Left ventricle myocardium superior (tissue), 1 donor: ENCODE data around the gene CHMP4B. TPM values are rescaled to one million over a fixed set of nuclear protein-coding genes. Genes with fewer than 3 reads are reported as not detected.

ENCODE experiments used
- ATAC-seq: fragments of 200-7000 bp; cut with Tn5 transposase; one replicate; pipeline ENCODE4 v1.9.1; 2020; ENCODE audit warnings: mild to moderate bottlenecking, moderate library complexity
- DNase-seq: peaks from one replicate; pipeline ENCODE4 v3.0.0-alpha.2; 2020
- intact Hi-C: fragments of 100-400 bp; cut with micrococcal nuclease; formaldehyde crosslinking; loops from one replicate; pipeline ENCODE4 v1.11.0; 2022
- total RNA-seq: library from RNA; stranded (reverse); fragmentation: NEBNext Ultra II Directional; extraction: Animal tissue kit (Norgen Biotek cat#: 25700); gene quantifications from one replicate; pipeline ENCODE4 v1.2.1, GENCODE V29; 2021
- donor health status: DM: no; HTN: yes; CAD: no; lungs with severe emphysema.

The CHMP4B gene
- total RNA-seq, 1 donor from 2014 or later = 101 TPM

GRCh38 chr20:33875055-33875454 is 63.9 kb downstream of the CHMP4B start:
- DNase-seq (no peak), ATAC-seq (no peak)
- intact Hi-C loops = no loop called here

GRCh38 chr20:33875534-33876026 is 64.4 kb downstream of the CHMP4B start:
- ATAC-seq = no peak

GRCh38 chr20:33878583-33878982 is 67.4 kb downstream of the CHMP4B start:
- no peak for DNase-seq
- no peak for ATAC-seq
- intact Hi-C loops = no loop called here

More at GRCh38 chr20:33875534-33876026, 64.4 kb downstream of the CHMP4B start:
- DNase-seq = no peak
- intact Hi-C loops = no loop called here

DNA sequence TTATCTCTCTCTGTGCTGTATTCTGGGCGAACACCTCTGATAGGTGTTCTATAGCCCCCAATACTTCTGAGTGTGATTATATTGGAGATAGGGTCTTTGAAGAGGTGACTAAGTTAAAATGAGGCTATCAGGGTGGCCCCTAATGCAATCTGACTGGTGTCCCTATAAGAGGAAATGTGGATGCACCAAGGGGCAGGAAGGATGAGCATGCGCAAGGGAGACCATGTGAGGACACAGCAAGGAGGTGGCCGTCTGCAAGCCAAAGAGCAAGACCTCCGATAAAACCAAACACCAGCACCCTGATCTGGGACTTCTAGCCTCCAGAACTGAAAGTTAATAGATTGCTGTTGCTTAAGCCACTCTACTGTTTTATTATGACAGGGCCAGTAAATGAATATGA is 69.2 kb downstream of the CHMP4B start:
- DNase-seq (no peak), ATAC-seq (no peak)
- intact Hi-C loops = no loop called here

DNA sequence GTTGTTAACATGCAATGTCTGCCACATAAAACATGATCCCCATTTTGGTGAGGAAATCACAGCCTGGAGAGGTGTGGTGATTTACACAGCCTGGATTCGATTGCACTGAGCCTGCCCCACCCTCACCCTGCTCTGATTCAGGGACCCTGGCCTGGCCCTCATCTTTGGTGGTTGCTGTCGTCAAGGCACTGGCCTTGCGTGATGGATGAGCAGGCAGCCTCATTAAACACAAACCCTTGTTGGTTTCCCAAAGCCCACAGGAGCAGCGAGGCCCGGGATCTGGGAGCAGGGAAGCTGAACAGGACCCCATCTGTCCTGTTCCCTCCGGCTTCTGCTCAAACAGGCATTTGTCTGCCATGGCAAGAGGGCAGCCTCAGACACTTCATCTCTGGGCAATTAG is 70.8 kb downstream of the CHMP4B start:
- intact Hi-C loops = no loop called here
- DNase-seq (no peak), ATAC-seq (no peak)

DNA sequence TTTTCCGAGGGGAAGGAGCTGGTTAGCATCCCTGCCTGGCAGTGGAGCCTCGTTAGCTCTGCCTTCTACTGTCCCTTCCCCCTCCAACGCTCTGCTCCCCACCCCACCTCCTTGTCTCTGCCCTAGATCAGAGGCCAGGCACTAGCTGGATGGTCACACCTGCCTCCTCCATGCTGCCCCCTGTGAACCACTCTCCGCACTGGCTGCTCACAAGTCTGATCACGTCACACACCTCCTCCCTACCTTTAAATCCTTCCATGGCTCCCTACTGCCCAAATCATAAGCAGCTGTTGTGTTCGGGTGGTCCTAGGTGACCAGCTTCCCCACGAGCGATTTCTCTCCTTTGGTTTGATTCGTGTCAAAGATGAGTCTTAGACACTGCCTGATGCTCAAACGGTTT is 71.3 kb downstream of the CHMP4B start:
- intact Hi-C loops = no loop called here
- DNase-seq (no peak), ATAC-seq (no peak)

- intact Hi-C loops = no loop called here
- DNase-seq (no peak), ATAC-seq (no peak)
Observed at GRCh38 chr20:33883164-33883563, 72.0 kb downstream of the CHMP4B start.

- ATAC-seq (no peak), DNase-seq (no peak)
- intact Hi-C loops = no loop called here
Observed at GRCh38 chr20:33884633-33885032, 73.5 kb downstream of the CHMP4B start.

DNA sequence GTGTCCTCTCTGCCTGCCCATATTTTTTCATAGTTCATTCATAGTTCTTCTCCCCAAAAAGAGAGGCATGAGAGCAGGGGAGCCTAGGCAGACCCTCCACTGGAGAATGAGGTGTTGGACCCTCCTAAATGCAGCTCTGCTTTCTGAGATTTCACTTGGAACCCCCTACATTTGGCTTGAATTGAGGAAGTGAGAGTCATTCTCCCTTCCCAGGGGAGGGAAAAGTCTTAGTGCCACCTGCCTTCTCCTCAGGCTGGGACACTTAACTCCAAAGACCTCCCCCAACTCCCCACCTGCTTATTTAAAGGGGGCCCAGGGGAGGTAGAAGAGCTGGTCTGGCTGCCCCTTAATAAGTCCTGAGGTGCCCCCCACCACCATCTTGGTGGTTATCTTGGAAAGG is 78.2 kb downstream of the CHMP4B start:
- intact Hi-C loops = no loop called here
- ATAC-seq (no peak), DNase-seq (no peak)

- ATAC-seq (no peak), DNase-seq (no peak)
- intact Hi-C loops = no loop called here
Observed at GRCh38 chr20:33890557-33890956, 79.4 kb downstream of the CHMP4B start.

GRCh38 chr20:33893314-33893713 is 82.2 kb downstream of the CHMP4B start:
- DNase-seq (no peak), ATAC-seq (no peak)
- intact Hi-C loops = no loop called here

DNA sequence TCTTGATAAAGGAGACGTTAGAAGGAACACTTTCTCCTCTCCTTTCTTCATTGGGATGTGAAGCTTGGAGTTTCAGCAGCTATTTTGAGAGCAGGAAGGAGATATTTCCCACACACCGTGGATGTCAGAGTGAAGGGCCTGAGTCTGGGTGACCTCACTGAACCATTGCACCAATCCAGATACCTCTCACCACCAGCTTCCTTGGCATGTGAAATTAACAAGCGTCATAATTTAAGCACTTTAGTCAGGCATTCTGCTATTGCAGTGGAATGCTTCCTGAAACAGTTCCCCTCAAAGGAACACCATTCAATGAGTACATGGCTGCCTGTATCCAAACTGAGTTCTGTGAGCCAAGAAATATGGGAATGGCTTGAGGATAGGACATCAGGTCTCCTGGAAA is 83.7 kb downstream of the CHMP4B start:
- ATAC-seq = peak; percentile 89
- no peak for DNase-seq
- intact Hi-C loops = no loop called here

DNA sequence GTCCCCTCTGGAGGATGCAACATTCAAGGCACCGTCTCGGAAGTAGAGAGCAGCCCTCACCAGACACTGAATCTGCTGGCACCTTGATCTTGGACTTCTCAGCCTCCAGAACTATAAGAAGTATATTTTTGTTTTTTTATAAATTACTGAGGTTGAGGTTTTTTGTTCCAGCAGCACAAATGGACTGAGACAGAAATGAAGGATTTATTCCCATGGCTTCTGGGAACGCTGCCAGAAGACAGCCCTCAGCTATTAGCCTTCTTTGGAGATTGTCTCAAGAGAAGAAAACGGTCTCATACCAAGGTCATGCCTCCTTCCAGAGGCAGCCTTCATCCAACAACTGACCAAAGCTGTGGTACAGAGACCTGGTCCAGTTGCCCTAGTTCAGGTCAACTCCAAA is 85.4 kb downstream of the CHMP4B start:
- ATAC-seq (no peak), DNase-seq (no peak)
- intact Hi-C loops = no loop called here

- intact Hi-C loops = no loop called here
- DNase-seq (no peak), ATAC-seq (no peak)
Observed at GRCh38 chr20:33897313-33897912, 86.3 kb downstream of the CHMP4B start.

DNA sequence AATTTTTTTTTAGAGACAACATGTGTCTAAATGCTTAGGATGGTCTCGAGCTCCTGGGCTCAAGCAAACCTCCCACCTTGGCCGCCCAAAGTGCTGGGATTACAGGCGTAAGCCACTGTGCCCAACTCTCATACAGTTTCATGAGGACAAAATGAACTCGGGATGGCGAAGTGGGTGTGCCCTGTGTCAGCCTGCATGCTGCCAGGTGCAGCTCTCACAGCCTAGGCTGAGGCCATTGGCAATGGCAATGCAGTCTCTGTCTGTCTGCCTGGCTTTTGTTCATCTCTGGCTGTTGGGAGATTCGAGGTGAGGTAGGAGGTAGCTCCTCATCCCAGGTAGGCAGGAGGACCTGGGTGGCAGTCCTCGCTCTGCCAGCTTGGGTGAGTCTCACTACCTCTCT is 88.0 kb downstream of the CHMP4B start:
- intact Hi-C loops = no loop called here
- DNase-seq (no peak), ATAC-seq (no peak)

DNA sequence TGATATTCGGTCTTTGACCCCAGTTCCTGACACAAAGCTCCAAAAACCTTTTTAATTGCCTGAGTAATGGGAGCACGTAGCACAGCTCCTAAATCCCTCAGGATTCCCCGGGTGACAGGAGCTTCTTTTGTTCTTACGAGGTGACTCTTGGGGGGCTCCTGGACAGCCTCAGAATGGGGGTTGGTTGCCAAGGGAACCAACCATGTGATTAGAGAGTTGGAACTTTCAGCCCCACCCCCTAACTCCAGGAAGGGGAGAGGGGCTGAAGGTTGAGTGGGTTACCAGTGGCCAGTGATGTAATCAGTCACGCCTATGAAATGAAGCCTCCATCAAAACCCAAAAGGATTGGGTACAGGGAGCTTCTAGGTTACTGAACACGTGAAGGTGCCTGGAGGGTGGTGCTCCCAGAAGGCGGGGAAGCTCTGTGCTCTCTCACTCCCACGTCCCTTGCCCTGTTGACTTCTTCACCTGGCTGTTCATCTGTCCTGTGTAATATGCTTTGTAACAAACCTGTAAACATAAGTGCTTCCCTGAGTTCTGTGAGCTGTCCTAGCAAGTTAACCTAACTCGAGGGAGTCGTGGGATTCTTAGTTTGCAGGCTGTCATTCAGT is 89.5 kb downstream of the CHMP4B start:
- intact Hi-C loops = no loop called here
- DNase-seq (no peak), ATAC-seq (no peak)

- DNase-seq (no peak), ATAC-seq (no peak)
- intact Hi-C loops = no loop called here
Observed at GRCh38 chr20:33901132-33901523, 90.0 kb downstream of the CHMP4B start.

- intact Hi-C loops = no loop called here
- no peak for DNase-seq
- no peak for ATAC-seq
Observed at GRCh38 chr20:33902011-33902410, 90.9 kb downstream of the CHMP4B start.
